Stimulated activated CD4-positive, alpha-beta T cell treated with anti-CD3 and anti-CD28 coated beads, Interleukin-12 subunit alpha, Interleukin-12 subunit beta, amount 100 ng/mL, for 4 hours (primary cell): ENCODE results near the gene SMARCC1.

Experiments used
- DNase-seq: peaks from one replicate; pipeline ENCODE4 v3.0.0-alpha.2; 2020

Gene SMARCC1

GRCh38 chr3:47628426-47628825 lies 153.3 kb downstream of the SMARCC1 start:
- no peak for DNase-seq

DNA sequence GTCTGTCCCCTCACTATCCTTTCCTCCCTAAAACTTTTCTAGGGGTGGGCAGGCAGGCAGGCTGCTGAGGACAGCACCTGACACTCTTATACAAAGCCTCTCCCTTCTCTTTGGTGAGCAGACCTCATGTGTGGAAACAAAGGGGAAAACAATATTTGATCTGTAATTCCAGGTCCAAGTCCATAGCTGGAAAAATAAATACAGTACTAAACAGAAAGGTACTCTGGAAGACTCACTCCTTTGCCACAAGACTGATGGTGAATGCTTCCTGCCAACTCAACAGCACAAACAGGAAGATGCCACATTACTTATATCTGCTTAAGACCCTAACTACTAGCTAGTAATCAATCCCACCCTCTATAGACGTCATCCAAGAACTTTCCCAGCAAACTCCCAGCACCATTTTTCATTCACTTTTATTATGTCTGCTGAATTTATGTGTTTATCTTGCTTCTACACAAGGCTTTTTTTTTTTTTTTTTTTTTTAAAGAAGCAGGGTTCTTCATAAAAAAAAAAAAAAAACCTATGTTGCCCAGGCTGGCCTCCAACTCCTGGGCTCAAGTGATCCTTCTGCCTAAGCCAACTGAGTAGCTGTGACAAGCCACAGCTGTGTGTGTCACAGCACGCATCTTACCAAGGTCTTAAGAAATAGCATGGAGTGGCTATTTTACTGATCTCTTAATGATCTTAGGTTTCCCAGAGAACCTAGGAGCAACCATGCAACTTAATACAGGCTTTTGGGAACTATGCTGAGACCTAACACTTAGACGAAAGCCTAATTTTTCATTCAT lies 158.8 kb downstream of the SMARCC1 start:
- DNase-seq, result no peak

DNA sequence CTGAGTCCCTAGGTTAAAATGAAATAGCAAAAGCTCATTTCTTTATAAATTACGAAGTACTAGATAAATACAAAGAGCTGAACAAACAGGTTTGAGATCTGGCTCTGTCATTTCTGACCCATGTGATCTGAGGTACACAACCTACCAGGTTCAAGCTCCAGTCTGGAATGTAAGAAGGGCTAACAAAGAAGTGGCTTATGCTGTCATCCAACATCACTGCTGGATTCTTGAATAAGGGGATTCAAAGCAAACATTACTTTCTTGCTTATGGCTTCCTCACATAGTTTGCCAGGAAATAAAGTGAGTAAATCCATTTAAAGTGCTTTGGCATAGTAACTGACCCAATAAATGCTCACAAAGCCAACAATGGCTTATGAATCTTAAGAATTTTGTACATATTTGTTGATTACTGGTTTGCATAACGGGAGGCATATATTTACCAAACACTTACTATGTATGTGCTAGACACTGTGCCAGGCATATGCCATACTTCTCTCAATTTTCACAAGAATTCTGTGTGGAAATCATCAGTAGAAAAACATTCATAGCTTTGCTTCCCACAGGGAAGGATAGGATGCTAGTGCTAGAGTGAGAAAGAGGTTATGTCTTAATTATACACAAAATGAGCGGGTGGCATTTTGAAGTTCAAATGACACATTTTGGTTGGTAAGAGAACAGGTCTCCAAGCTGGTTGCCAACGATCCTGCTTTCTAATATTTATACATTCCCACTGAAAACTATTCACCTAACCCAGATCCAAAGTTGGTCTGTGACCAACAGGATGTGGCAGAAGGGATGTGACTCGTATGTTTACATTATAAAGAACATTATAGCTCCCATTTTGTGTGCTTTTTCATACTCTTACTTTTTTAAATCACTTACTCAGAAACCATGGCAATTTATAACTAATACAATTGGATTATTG lies 164.3 kb downstream of the SMARCC1 start:
- no peak for DNase-seq

DNA sequence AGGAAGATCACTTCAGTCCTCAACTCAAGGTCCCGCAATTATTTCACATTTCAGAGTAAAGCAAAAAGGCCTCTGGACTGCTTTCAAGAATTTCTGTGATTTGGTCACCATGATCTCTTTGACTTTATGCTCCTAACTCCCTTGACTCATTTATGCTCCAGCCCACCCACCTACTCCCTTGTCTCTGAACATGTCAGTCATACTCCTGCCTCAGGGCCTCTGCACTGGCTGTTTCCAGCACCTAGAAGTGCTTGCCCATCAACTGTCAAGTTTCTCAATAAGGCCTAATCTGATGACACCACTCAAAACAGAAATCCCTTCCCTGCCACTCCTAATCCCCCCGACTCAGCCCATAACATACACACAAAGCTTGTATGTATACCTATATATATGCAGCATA lies 166.9 kb downstream of the SMARCC1 start:
- DNase-seq, result no peak

DNA sequence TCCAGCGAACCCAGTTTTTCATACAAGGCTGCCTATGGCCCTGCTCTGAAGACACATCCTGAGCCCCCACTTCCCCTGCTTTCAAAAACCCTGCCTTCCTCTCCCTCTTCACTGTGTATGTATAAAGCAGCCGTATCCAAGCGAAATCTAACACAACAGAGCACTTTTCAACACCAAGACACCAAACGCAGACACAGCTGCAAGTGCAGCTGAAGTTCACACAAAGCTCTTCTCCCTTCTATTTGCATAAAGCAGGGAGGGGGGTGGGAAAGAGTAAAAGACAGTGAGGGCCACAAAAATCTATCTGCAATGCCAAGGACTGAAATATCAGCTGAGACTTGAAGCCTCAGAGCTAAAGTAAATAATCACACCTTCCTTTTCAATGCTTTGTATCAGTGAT lies 168.0 kb downstream of the SMARCC1 start:
- no peak for DNase-seq

- DNase-seq, result no peak
Observed at GRCh38 chr3:47612879-47613278, 168.8 kb downstream of the SMARCC1 start.

- DNase-seq, result no peak
Observed at GRCh38 chr3:47612178-47612577, 169.5 kb downstream of the SMARCC1 start.

DNA sequence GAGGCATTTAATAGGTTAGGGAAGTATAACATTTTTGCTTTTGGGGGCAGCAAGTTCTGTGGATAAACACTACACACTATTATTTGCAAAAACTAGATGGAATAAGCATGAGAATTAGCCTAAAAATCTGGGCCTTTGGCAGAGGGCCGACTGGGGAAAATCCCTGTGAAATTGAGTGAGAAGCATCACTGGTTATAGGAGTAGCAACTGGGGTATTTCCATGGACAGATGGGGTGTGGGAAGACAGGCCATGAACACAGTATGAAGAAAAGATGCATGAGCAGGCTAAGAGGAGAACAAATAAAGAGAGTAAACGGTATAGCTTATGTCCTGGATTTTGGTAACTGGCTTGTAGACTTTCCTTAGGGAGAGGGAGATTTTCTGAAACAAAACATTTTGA lies 170.1 kb downstream of the SMARCC1 start:
- DNase-seq, result no peak

GRCh38 chr3:47610583-47610982 lies 171.1 kb downstream of the SMARCC1 start:
- DNase-seq, result no peak

GRCh38 chr3:47607335-47607734 lies 174.4 kb downstream of the SMARCC1 start:
- DNase-seq, result no peak

DNA sequence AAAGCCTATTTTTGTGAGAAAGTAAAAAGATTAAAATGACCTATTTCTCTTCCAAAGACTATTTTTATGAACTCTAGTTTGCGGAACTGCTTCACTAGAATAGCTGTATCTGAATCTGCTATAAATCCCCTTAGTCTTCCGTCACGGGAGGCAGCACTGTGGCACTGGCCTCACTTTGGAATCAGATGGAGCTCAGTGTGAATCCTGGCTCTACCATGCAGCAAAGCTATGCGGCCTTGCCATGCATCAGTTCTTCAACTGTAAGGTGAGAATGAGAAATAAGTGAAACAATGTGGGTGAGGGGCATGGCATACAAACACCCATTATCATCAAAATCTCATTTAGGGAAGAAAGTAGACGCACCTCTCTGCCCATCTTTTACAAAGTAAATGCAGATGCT lies 175.5 kb downstream of the SMARCC1 start:
- DNase-seq, result no peak

- DNase-seq, result no peak
Observed at GRCh38 chr3:47605652-47606051, 176.0 kb downstream of the SMARCC1 start.

GRCh38 chr3:47604145-47604544 lies 177.5 kb downstream of the SMARCC1 start:
- no peak for DNase-seq

DNA sequence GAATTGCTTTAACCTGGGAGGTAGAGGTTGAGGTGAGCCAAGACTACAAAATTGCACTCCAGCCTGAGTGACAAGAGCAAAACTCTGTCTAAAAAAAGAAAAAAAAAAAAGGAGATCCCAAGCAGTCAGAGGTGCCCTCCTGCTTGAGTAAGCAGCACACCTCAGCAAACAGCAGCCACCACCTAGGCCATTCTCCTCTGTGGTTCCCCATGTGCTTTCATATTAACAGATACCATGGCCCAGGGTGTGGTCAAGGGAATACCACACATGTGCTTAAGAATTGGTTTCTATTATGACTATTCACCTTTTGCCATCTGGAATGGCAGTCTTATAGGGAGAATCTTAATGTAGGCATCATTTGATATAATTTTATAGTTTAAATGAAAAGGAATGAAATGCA lies 178.4 kb downstream of the SMARCC1 start:
- no peak for DNase-seq

DNA sequence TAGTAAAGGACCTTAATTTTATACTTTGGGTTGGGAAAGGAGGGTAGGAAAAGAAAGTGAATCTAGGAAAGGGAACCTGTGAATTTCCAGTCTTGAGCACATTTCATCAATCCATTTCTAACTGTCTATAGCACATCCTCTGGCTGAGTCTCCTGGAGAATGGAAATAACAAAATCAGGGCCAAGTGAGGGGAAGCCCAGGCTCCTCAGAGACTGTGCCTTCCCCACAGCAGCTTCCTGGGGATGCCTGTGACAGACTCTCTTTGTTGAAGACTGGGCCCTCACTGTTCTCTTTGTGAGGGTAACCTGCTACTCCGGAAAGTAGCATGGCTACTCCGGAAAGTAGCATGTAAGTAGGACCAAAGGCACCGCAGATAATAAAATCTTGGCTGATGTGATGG lies 180.4 kb downstream of the SMARCC1 start:
- DNase-seq, result no peak

DNA sequence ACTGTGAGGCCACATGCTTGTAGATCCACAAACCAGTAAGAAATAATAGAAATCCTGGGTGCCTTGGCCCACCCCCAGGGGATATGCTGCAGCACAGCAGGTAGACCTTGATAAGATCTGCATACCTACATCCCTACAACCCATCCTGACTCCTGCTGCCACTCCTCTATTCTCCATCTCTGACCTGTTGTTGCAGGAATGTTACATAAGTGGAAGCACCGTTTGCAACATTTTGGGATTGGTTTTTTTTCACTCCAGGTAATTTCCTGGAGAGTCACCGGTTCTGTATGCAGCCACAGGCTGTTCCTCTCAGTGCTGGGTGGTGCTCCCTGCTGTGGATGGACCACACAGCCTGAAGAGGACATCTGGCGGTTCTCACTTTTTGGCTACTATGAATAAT lies 186.9 kb downstream of the SMARCC1 start:
- DNase-seq, result no peak

DNA sequence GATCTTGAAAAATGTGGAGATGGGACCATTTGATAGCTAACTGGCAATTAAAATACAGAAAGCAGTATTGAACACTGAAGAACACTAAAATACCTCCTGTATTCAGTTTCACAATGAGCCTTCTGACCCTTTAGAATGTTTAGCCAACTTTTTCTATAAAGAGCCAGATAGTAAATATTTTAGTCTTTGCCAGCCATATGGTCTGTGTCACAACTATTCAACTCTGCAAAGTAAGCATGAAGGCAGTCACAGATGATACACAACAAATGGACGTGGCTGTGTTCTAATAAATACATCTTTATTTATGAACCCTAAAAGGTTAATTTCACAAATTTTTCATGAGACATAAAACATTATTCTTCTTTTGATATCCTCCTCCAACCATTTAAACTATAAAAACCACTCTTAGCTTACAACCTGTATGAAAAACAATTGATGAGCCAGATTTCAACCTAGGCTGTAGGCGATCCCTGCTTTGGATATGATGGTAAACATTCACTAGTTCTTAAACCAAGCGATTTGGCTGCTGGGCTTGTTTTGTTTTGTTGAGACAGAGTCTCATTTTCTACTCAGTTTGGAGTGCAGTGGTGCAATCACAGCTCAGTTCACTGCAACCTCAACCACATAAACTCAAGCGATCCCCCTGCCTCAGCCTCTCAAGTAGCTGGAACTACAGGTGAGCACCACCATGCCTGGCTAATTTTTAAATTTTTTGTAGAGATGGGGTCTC lies 189.5 kb downstream of the SMARCC1 start:
- no peak for DNase-seq

GRCh38 chr3:47590216-47590615 lies 191.5 kb downstream of the SMARCC1 start:
- no peak for DNase-seq

- no peak for DNase-seq
Observed at GRCh38 chr3:47588587-47588986, 193.1 kb downstream of the SMARCC1 start.

DNA sequence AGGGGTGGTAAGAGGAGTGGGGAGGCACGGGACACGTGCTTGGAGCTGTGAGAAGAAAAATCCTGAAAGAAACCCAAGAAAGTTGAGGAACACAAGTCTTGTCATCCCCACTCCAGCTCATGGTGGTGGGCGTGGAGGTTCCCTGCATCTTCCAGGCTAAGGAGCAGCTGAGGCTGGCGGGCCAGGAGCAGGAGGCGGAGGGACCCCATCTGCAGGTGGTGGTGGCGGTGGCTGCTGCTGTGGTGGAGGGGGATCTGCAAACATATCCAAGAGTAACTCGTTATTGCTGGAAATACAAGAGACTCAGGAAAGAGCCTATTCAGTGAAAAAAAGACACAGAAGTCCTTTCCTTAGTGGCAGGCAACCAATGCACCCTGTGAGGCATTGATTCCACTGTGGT lies 193.6 kb downstream of the SMARCC1 start:
- no peak for DNase-seq

- DNase-seq, result no peak
Observed at GRCh38 chr3:47586746-47587145, 194.9 kb downstream of the SMARCC1 start.

- DNase-seq, result no peak
Observed at GRCh38 chr3:47583320-47584075, 198.2 kb downstream of the SMARCC1 start.

GRCh38 chr3:47581835-47582234 lies 199.9 kb downstream of the SMARCC1 start:
- no peak for DNase-seq
